HepG2 (cell line): ENCODE measurements around the gene EMC9. TPM values are rescaled to one million over a fixed set of nuclear protein-coding genes. Genes with fewer than 3 reads are reported as not detected.
A peak's percentile ranks its signal among the peaks of the same experiment; 100 is the strongest.

Experiments used
- ARNT ChIP-seq: fragments of 450-650 bp; IDR thresholded peaks from 2 replicates; pipeline ENCODE4 v1.6.1; 2017
- DNMT3B ChIP-seq: conservative IDR thresholded peaks from 2 replicates; pipeline ENCODE4 v1.6.1; 2016; ENCODE audit warnings: missing biosample characterization, control low read depth
- EED ChIP-seq: sonication (generic); formaldehyde crosslinking; IDR thresholded peaks from 2 replicates; pipeline ENCODE4 v1.5.0; 2020; ENCODE audit warnings: mild to moderate bottlenecking, missing genetic modification reagents
- GTF3A ChIP-seq: sonication (generic); formaldehyde crosslinking; conservative IDR thresholded peaks from 2 replicates; pipeline ENCODE4 v1.4.0; 2020; ENCODE audit warnings: mild to moderate bottlenecking, missing genetic modification reagents
- IKZF1 ChIP-seq: fragments of 450-650 bp; IDR thresholded peaks from 2 replicates; pipeline ENCODE4 v1.7.1; 2016
- JUNB ChIP-seq: sonication (generic); formaldehyde crosslinking; IDR thresholded peaks from 2 replicates; pipeline ENCODE4 v1.8.0; 2022; ENCODE audit warnings: missing genetic modification reagents, mild to moderate bottlenecking, borderline replicate concordance
- LCORL ChIP-seq, 2 experiments: fragments of 450-650 bp in 1 of 2; sonication (generic) in 1 of 2; formaldehyde crosslinking in 1 of 2; IDR thresholded peaks; 2 replicates each; pipeline versions ENCODE4 v1.5.0 to v1.6.1; 2017 to 2020; ENCODE audit warnings: antibody characterized with exemption in 1 of 2, missing genetic modification reagents in 1 of 2
- MED13 ChIP-seq: sonication (generic); formaldehyde crosslinking; IDR thresholded peaks from 2 replicates; pipeline ENCODE4 v1.5.0; 2020; ENCODE audit warnings: missing genetic modification reagents
- MEIS2 ChIP-seq: sonication (generic); formaldehyde crosslinking; IDR thresholded peaks from 2 replicates; pipeline ENCODE4 v1.9.0; 2021; ENCODE audit warnings: mild to moderate bottlenecking, missing genetic modification reagents
- NFE2 ChIP-seq: sonication (generic); formaldehyde crosslinking; IDR thresholded peaks from 2 replicates; pipeline ENCODE4 v1.4.0; 2020; ENCODE audit warnings: missing genetic modification reagents
- NR2C2 ChIP-seq: sonication (generic); formaldehyde crosslinking; IDR thresholded peaks from 2 replicates; pipeline ENCODE4 v1.4.0; 2020; ENCODE audit warnings: missing genetic modification reagents, mild to moderate bottlenecking, moderate library complexity, borderline replicate concordance
- SOX6 ChIP-seq, 2 experiments: fragments of 450-650 bp in 1 of 2; sonication (generic) in 1 of 2; formaldehyde crosslinking in 1 of 2; IDR thresholded peaks; 2 replicates each; pipeline versions ENCODE4 v1.4.0 to v1.6.1; 2017 to 2020; ENCODE audit warnings: antibody characterized with exemption in 1 of 2, mild to moderate bottlenecking in 1 of 2, missing genetic modification reagents in 1 of 2
- SRF ChIP-seq: IDR thresholded peaks from 2 replicates; pipeline ENCODE4 v1.6.1; 2011; ENCODE audit warnings: mild to moderate bottlenecking, low read depth, low read length, moderate library complexity
- SSRP1 ChIP-seq: IDR thresholded peaks from 2 replicates; pipeline ENCODE4 v1.6.1; 2016; ENCODE audit warnings: control low read depth
- U2AF2 ChIP-seq: fragments of 200-400 bp; formaldehyde crosslinking; IDR thresholded peaks from 2 replicates; pipeline ENCODE4 v1.6.1; 2017; ENCODE audit warnings: low read depth, mild to moderate bottlenecking, low read length
- ZBTB20 ChIP-seq: sonication (generic); formaldehyde crosslinking; IDR thresholded peaks from 2 replicates; pipeline ENCODE4 v1.8.1; 2023; ENCODE audit warnings: missing genetic modification reagents, low read depth, mild to moderate bottlenecking, borderline replicate concordance
- ZBTB21 ChIP-seq: sonication (generic); formaldehyde crosslinking; IDR thresholded peaks from 2 replicates; pipeline ENCODE4 v1.4.0; 2020; ENCODE audit warnings: missing genetic modification reagents
- ZNF441 ChIP-seq: sonication (generic); formaldehyde crosslinking; IDR thresholded peaks from 2 replicates; pipeline ENCODE4 v1.7.0; 2021; ENCODE audit warnings: missing genetic modification reagents, borderline replicate concordance
- ZNF543 ChIP-seq: sonication (generic); formaldehyde crosslinking; IDR thresholded peaks from 2 replicates; pipeline ENCODE4 v1.4.0; 2020; ENCODE audit warnings: mild to moderate bottlenecking, missing genetic modification reagents
- ZNF550 ChIP-seq: sonication (generic); formaldehyde crosslinking; IDR thresholded peaks from 2 replicates; pipeline ENCODE4 v1.4.0; 2020; ENCODE audit warnings: mild to moderate bottlenecking, missing genetic modification reagents, borderline replicate concordance
- ZNF720 ChIP-seq: sonication (generic); formaldehyde crosslinking; IDR thresholded peaks from 2 replicates; pipeline ENCODE4 v1.4.0; 2020; ENCODE audit warnings: missing genetic modification reagents
- polyA plus RNA-seq, 8 experiments: library from polyadenylated mRNA; depleted of rRNA in 3 of 8; stranded (reverse) in 7 of 8; unstranded in 1 of 8; fragments of >200 nt; fragmentation: Illumina TruSeq in 4 of 8; extraction: Trizol in 4 of 8; gene quantifications; 2 replicates each; pipeline versions ENCODE4 v1.2.1 to v1.2.3, GENCODE V29; 2011 to 2016; ENCODE audit warnings: low read depth in 4 of 8, missing spikeins in 1 of 8, mixed read lengths in 1 of 8; ENCODE audit not compliant: insufficient read depth in 1 of 8
- total RNA-seq, 5 experiments: library from RNA; depleted of rRNA; stranded (reverse); fragments of >200 nt; fragmentation: Illumina TruSeq; extraction: Trizol; gene quantifications; 2 replicates each; pipeline ENCODE4 v1.2.3, GENCODE V29; 2016; ENCODE audit warnings: low read depth in 1 of 5
- TF ChIP-seq, protein P1 (sequence below): sonication (generic); formaldehyde crosslinking; IDR thresholded peaks from 2 replicates; pipeline ENCODE4 v1.5.0; 2020; ENCODE audit warnings: missing genetic modification reagents
- TF ChIP-seq, protein P2 (sequence below), 2 experiments: sonication (generic) in 1 of 2; formaldehyde crosslinking in 1 of 2; IDR thresholded peaks; 2 replicates each; pipeline versions ENCODE4 v1.6.1 to v1.9.0; 2014 to 2022; ENCODE audit warnings: antibody characterized with exemption in 1 of 2, borderline replicate concordance in 1 of 2, inconsistent platforms in 1 of 2, low read depth in 1 of 2, missing genetic modification reagents in 1 of 2
- TF ChIP-seq, protein P3 (sequence below): sonication (generic); formaldehyde crosslinking; conservative IDR thresholded peaks from 2 replicates; pipeline ENCODE4 v1.4.0; 2020; ENCODE audit warnings: missing genetic modification reagents

EMC9 gene
- total and polyA plus RNA-seq, 2 of the 13 experiments (the other 11 are each of a cell fraction or from before 2014, with no cell fraction given) = 60.5 to 78.7 TPM

DNA sequence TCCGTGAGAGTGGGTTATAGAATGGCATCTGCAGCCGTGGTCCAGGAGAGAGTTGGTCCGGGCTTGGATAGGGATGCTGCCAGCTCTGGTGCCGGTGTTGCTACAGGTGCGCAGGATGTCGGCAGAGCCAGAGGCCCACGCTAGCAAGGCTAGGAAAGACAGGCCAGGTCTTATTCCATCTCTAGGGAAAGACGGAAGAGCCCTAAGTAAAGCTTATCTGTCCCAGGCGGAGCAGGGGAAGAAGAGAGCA, 5.9 kb downstream of the EMC9 start (continued):
- TF ChIP-seq SSRP1 (CRISPR knock-in tag) (no peak), SOX6 (IDR thresholded peaks at IDR 0.05) (no peak), SOX6 (CRISPR knock-in tag; IDR thresholded peaks at IDR 0.05) (no peak; the same call in 1 of the 2 replicates), NR2C2 (CRISPR knock-in tag) (no peak), ZNF543 (CRISPR knock-in tag) (no peak), ARNT (no peak), EED (CRISPR knock-in tag) (no peak), MEIS2 (no peak; the same call in 1 of the 2 replicates), U2AF2 (no peak), ZNF550 (peak; percentile 98; the same call in 1 of the 2 replicates), DNMT3B (CRISPR knock-in tag) (peak; percentile 31; the same call in 1 of the 2 replicates), IKZF1 (no peak), NFE2 (CRISPR knock-in tag) (no peak), ZBTB21 (CRISPR knock-in tag) (no peak), LCORL (IDR thresholded peaks at IDR 0.05) (no peak), LCORL (CRISPR knock-in tag; IDR thresholded peaks at IDR 0.05) (no peak), GTF3A (CRISPR knock-in tag) (no peak), ZBTB20 (peak; percentile 51; the same call in 1 of the 2 replicates), MED13 (CRISPR knock-in tag) (no peak), SRF (no peak), ZNF720 (0 out of 2 replicates have a peak, but pooled peaks have one; percentile 13), ZNF441 (CRISPR knock-in tag) (no peak), JUNB (CRISPR knock-in tag) (no peak)
- TF ChIP-seq, protein P1, sequence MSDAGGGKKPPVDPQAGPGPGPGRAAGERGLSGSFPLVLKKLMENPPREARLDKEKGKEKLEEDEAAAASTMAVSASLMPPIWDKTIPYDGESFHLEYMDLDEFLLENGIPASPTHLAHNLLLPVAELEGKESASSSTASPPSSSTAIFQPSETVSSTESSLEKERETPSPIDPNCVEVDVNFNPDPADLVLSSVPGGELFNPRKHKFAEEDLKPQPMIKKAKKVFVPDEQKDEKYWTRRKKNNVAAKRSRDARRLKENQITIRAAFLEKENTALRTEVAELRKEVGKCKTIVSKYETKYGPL (CRISPR knock-in tag) = no peak
- TF ChIP-seq, protein P2, sequence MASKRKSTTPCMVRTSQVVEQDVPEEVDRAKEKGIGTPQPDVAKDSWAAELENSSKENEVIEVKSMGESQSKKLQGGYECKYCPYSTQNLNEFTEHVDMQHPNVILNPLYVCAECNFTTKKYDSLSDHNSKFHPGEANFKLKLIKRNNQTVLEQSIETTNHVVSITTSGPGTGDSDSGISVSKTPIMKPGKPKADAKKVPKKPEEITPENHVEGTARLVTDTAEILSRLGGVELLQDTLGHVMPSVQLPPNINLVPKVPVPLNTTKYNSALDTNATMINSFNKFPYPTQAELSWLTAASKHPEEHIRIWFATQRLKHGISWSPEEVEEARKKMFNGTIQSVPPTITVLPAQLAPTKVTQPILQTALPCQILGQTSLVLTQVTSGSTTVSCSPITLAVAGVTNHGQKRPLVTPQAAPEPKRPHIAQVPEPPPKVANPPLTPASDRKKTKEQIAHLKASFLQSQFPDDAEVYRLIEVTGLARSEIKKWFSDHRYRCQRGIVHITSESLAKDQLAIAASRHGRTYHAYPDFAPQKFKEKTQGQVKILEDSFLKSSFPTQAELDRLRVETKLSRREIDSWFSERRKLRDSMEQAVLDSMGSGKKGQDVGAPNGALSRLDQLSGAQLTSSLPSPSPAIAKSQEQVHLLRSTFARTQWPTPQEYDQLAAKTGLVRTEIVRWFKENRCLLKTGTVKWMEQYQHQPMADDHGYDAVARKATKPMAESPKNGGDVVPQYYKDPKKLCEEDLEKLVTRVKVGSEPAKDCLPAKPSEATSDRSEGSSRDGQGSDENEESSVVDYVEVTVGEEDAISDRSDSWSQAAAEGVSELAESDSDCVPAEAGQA (IDR thresholded peaks at IDR 0.05; ENCODE audit: low read depth) = no peak
- TF ChIP-seq, protein P2 (CRISPR knock-in tag; IDR thresholded peaks at IDR 0.05; ENCODE audit: borderline replicate concordance) = no peak
- TF ChIP-seq, protein P3, sequence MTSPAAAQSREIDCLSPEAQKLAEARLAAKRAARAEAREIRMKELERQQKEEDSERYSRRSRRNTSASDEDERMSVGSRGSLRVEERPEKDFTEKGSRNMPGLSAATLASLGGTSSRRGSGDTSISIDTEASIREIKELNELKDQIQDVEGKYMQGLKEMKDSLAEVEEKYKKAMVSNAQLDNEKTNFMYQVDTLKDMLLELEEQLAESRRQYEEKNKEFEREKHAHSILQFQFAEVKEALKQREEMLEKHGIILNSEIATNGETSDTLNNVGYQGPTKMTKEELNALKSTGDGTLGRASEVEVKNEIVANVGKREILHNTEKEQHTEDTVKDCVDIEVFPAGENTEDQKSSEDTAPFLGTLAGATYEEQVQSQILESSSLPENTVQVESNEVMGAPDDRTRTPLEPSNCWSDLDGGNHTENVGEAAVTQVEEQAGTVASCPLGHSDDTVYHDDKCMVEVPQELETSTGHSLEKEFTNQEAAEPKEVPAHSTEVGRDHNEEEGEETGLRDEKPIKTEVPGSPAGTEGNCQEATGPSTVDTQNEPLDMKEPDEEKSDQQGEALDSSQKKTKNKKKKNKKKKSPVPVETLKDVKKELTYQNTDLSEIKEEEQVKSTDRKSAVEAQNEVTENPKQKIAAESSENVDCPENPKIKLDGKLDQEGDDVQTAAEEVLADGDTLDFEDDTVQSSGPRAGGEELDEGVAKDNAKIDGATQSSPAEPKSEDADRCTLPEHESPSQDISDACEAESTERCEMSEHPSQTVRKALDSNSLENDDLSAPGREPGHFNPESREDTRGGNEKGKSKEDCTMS (CRISPR knock-in tag) = 0 out of 2 replicates have a peak, but pooled peaks have one; percentile 20
